ENCODE results near the gene COPG2. TPM values are rescaled to one million over a fixed set of nuclear protein-coding genes. Genes with fewer than 3 reads are reported as not detected.

COPG2 gene
- total RNA-seq, 4 donors from 2014 or later = 22.4 to 25.7 (median 24.7) TPM

DNA sequence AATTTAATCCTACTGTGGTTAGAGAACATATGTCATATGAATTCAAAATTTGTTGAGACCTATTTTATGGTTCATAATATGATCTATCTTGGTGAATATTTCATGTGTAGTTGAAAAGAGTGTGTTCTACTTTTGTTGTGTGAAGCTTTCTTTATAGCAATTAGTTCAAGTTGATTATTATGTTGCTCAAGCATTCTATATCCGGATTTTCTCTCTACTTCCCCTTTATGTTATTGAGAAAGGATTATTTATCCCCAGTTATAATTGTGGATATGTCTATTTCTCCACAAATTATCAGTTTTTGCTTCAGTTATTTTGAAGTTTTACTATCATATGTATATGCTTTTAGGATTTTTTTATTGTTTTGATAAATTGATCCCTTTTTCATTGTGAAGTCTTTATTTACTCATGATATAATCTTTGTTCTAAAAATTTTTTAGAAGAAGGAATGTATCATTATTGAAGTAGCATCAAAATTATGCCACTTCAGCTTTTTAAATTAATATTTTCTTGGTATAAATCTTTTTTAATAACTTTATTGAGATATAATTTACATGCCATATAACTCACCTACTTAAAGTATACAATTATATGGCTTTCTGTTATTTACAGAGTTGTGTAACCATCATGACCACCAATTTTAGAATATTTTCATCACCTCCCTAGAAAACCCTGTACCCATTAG, 188.7 kb downstream of the COPG2 start:
- H3K4me1 ChIP-seq = no peaks in the 10 kb centered on the region
- DNase-seq = no peak
- 88 to 97% methylated on average over 1 of the region's 1 CpG for WGBS, 2 donors
- TF ChIP-seq, protein P1, sequence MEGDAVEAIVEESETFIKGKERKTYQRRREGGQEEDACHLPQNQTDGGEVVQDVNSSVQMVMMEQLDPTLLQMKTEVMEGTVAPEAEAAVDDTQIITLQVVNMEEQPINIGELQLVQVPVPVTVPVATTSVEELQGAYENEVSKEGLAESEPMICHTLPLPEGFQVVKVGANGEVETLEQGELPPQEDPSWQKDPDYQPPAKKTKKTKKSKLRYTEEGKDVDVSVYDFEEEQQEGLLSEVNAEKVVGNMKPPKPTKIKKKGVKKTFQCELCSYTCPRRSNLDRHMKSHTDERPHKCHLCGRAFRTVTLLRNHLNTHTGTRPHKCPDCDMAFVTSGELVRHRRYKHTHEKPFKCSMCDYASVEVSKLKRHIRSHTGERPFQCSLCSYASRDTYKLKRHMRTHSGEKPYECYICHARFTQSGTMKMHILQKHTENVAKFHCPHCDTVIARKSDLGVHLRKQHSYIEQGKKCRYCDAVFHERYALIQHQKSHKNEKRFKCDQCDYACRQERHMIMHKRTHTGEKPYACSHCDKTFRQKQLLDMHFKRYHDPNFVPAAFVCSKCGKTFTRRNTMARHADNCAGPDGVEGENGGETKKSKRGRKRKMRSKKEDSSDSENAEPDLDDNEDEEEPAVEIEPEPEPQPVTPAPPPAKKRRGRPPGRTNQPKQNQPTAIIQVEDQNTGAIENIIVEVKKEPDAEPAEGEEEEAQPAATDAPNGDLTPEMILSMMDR (IDR thresholded peaks at IDR 0.05) = no peak
- TF ChIP-seq POLR2A (IDR thresholded peaks at IDR 0.05) = no peak
- no peaks in the 10 kb centered on the region for H3K27me3 ChIP-seq
- intact Hi-C loops (cut with DNase I) = loop anchor here (10.0 kb wide), 1 partner anchor 205 kb away; no protein-coding TSS in a partner anchor
- H3K27ac ChIP-seq = no peak overlapping the region
- no peaks in the 10 kb centered on the region for H3K36me3 ChIP-seq
- no peak overlapping the region for H3K4me3 ChIP-seq (replicated peaks in 1 of 3)
- no peaks in the 10 kb centered on the region for H3K9me3 ChIP-seq

DNA sequence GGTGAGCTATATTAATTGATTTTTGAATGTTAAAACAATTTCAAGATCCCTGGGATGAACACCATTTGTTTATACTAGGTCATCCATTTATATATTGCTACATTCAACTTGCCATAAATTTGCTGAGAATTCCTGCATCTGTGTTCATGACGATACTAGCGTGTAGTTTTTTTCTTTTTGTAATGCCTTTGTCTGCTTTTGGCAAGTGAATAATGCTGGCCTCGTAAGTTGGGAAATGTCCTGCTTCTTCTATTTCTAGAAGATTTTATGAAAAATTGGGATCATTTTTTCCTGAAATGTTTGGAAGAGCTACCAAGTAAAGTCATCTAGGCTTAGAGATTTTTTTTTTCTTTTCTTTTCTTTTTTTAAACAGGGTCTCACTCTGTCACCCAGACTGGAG, 189.6 kb downstream of the COPG2 start:
- 78 to 89% methylated on average over 3 of the region's 3 CpGs for WGBS, 2 donors
- Histone ChIP-seq H3K36me3 (no peaks in the 10 kb centered on the region), H3K9me3 (no peaks in the 10 kb centered on the region), H3K27me3 (no peaks in the 10 kb centered on the region), H3K27ac (no peak overlapping the region), H3K4me1 (no peaks in the 10 kb centered on the region), H3K4me3 (replicated peaks in 1 of 3) (no peak overlapping the region)
- intact Hi-C loops (cut with DNase I) = no loop called here
- TF ChIP-seq, protein P1 (IDR thresholded peaks at IDR 0.05) = no peak
- no peak for TF ChIP-seq POLR2A (IDR thresholded peaks at IDR 0.05)
- DNase-seq = no peak

DNA sequence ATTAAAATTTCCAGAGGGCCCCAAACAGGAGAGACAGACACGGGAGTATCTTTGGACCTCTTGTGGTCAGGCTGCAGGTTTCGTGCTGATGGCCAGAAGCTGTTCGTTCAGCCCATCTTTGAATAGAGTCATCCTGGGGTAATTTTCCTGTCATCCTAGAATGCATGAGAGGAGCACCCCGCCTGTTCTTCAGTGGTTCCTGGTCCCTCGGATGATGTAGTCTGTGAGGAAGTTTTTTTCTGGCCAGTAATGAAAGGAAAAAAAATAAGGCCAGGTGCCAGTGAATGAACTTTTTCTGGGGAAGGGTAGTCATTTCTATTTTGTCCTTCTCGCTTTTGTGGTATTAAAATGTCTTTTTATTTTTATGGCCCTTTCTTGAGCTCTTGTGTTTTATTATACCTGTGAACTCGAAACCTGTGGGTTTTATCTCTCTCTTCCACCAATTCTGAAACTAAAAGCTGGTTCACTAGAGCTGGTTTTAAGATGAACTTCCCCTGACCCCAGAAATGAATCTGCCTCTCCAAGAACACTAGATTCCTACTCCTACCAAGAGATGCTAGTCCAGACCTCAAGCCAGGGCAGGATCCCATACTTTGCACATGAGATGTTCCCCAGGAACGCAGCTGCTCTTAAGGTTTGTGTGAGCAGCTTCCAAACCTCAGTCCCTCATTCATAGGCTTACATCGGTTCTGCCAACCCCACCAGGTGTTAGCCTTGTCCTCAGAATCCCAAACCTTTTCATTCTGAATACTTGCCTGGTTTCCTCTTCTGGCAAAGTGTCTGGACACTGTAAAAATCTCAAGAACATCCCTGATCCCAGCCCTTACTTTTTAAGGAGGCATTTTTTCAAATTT, 192.0 kb downstream of the COPG2 start:
- DNase-seq = no peak
- Histone ChIP-seq H3K9me3 (no peaks in the 10 kb centered on the region), H3K4me1 (no peaks in the 10 kb centered on the region), H3K4me3 (replicated peaks in 1 of 3) (no peak overlapping the region), H3K36me3 (no peaks in the 10 kb centered on the region), H3K27ac (no peak overlapping the region), H3K27me3 (no peaks in the 10 kb centered on the region)
- intact Hi-C loops (cut with DNase I) = no loop called here
- no peak for TF ChIP-seq POLR2A (IDR thresholded peaks at IDR 0.05)
- TF ChIP-seq, protein P1 (IDR thresholded peaks at IDR 0.05) = no peak
- 76 to 88% methylated on average over 9 of the region's 9 CpGs for WGBS, 2 donors

DNA sequence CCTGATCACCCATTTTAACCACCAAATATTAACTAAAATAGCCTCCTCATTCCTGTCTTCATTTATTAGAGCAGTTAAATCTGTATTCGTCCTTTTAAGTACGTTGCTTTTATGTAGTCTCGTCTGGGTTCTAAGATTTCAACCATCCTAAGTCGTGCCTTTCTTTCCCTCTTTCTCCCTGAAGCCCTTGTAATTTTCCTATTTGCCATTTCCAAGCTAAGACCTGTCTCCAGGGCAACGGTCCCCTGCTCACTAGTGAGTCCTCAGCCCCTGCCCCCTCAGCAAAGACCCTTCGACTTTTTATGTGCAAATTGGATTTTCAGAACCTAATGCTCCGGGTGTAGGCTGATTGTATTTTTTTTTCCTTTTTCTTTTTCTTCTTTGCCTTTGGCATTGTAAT, 192.8 kb downstream of the COPG2 start:
- Histone ChIP-seq H3K36me3 (no peaks in the 10 kb centered on the region), H3K4me1 (no peaks in the 10 kb centered on the region), H3K27ac (no peak overlapping the region), H3K27me3 (no peaks in the 10 kb centered on the region), H3K9me3 (no peaks in the 10 kb centered on the region), H3K4me3 (replicated peaks in 1 of 3) (no peak overlapping the region)
- TF ChIP-seq, protein P1 (IDR thresholded peaks at IDR 0.05) = no peak
- TF ChIP-seq POLR2A (IDR thresholded peaks at IDR 0.05) = no peak
- 61 to 69% methylated on average over 7 of the region's 7 CpGs for WGBS, 2 donors
- DNase-seq = no peak
- intact Hi-C loops (cut with DNase I) = no loop called here

DNA sequence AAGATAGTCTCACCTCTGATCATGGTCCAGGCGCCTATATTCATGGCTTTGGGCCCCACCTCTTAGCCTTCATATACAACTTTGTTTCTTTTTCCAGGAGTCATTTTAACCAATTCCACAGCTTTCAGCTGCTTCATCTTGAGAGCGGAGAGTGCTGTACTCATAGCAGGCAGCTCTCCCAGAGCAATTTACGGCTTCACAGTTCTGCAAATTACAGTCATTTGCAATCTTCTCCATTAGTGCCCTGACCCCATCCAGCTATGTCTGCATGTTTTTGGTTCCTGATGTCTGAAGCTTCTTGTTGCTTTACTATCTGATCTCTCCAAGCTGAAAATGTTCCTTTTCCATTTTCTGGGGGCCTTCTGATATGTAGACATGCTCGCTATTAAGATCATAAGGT, 194.7 kb downstream of the COPG2 start:
- Histone ChIP-seq H3K36me3 (no peaks in the 10 kb centered on the region), H3K4me3 (replicated peaks in 1 of 3) (no peak overlapping the region), H3K27ac (no peak overlapping the region), H3K27me3 (no peaks in the 10 kb centered on the region), H3K4me1 (no peaks in the 10 kb centered on the region), H3K9me3 (no peaks in the 10 kb centered on the region)
- TF ChIP-seq POLR2A (IDR thresholded peaks at IDR 0.05) = no peak
- TF ChIP-seq, protein P1 (IDR thresholded peaks at IDR 0.05) = no peak
- DNase-seq = no peak
- intact Hi-C loops (cut with DNase I) = no loop called here
- WGBS, 2 donors = 77 to 81% methylated on average over 4 of the region's 4 CpGs

Measured in thyroid gland (tissue), 4 donors.